ENCODE data around the gene TMEM145.
"Not testable (repeated sequence)": the region's sequence is repeated elsewhere in the genome, so short reads cannot be mapped to it uniquely, and the experiment has no call there.

TMEM145 gene

GRCh38 chr19:42313096-42313839 is at the start of gene TMEM145:
TSS of gene TMEM145 (plus strand) at chr19:42313309. CDS start at chr19:42313377, 68 bp downstream.
- DNase-seq (ENCODE audit: low read depth, low spot score) = no peak

- not testable (repeated sequence) for DNase-seq (ENCODE audit: low read depth, low spot score)
These were observed 47.0 kb upstream of the TMEM145 start for GRCh38 chr19:42266105-42266504.

GRCh38 chr19:42266928-42267603 is 46.0 kb upstream of the TMEM145 start:
- not testable (repeated sequence) for DNase-seq (ENCODE audit: low read depth, low spot score)

GRCh38 chr19:42267644-42268141 is 45.4 kb upstream of the TMEM145 start:
- DNase-seq (ENCODE audit: low read depth, low spot score) = no peak

- DNase-seq (ENCODE audit: low read depth, low spot score) = peak; percentile 99
These were observed 44.9 kb upstream of the TMEM145 start for GRCh38 chr19:42268142-42268703.

GRCh38 chr19:42268704-42269477 is 44.2 kb upstream of the TMEM145 start, which contains the start of gene CIC:
TSS of gene CIC (plus strand) at chr19:42269252. CDS start at chr19:42271784, 2,532 bp downstream.
- peak; percentile 100 for DNase-seq (ENCODE audit: low read depth, low spot score)

- no peak for DNase-seq (ENCODE audit: low read depth, low spot score)
These were observed 43.4 kb upstream of the TMEM145 start for GRCh38 chr19:42269478-42270345.

- no peak for DNase-seq (ENCODE audit: low read depth, low spot score)
These were observed 42.6 kb upstream of the TMEM145 start for GRCh38 chr19:42270346-42271044.

- no peak for DNase-seq (ENCODE audit: low read depth, low spot score)
These were observed 42.1 kb upstream of the TMEM145 start for GRCh38 chr19:42271045-42271419.

GRCh38 chr19:42271861-42272534 is 41.1 kb upstream of the TMEM145 start:
- no peak for DNase-seq (ENCODE audit: low read depth, low spot score)

- no peak for DNase-seq (ENCODE audit: low read depth, low spot score)
These were observed 40.6 kb upstream of the TMEM145 start for GRCh38 chr19:42272535-42272897.

GRCh38 chr19:42272989-42273406 is 40.1 kb upstream of the TMEM145 start:
- no peak for DNase-seq (ENCODE audit: low read depth, low spot score)

- no peak for DNase-seq (ENCODE audit: low read depth, low spot score)
These were observed 39.6 kb upstream of the TMEM145 start for GRCh38 chr19:42273407-42274064.

- no peak for DNase-seq (ENCODE audit: low read depth, low spot score)
These were observed 38.9 kb upstream of the TMEM145 start for GRCh38 chr19:42274065-42274682.

GRCh38 chr19:42275103-42275502 is 38.0 kb upstream of the TMEM145 start:
- no peak for DNase-seq (ENCODE audit: low read depth, low spot score)

- DNase-seq (ENCODE audit: low read depth, low spot score) = no peak
These were observed 37.6 kb upstream of the TMEM145 start for GRCh38 chr19:42275517-42275916.

- no peak for DNase-seq (ENCODE audit: low read depth, low spot score)
These were observed 36.8 kb upstream of the TMEM145 start for GRCh38 chr19:42276284-42276683.

GRCh38 chr19:42276821-42277220 is 36.3 kb upstream of the TMEM145 start:
- DNase-seq (ENCODE audit: low read depth, low spot score) = no peak

Data from iPS DF 19.7 (cell line).